ENCODE data around the gene RGS7.
"Not testable (repeated sequence)": the region's sequence is repeated elsewhere in the genome, so short reads cannot be mapped to it uniquely, and the experiment has no call there.

Gene RGS7

DNA sequence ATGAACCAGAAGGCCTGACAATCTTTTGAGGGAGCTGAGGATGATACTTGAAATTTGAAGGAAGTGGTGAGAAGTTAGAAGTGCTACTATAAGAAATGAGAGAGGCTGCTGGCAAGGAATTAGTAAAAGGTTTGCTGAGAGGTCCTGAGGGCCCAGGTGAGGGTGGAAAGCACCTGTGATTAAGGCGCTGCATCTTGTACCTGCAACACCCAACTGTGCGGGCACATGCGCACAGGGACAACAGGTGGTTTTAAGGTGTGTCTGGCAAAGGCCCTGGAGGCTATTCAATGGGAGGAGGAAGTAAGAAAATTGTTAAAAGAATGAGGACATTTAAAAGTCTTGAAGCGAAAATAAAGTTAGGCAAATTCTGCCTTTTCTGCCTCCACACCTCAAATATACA is 349.3 kb downstream of the RGS7 start:
- Histone ChIP-seq H3K27ac (ENCODE audit: low read depth, low read length) (no peak overlapping the region), H3K36me3 (ENCODE audit: control insufficient read depth, insufficient read depth, low read length) (no peaks in the 10 kb centered on the region), H3K9ac (ENCODE audit: low read length) (no peak overlapping the region), H3K4me3 (ENCODE audit: low read length) (no peak overlapping the region), H3K27me3 (ENCODE audit: control insufficient read depth, insufficient read depth, low read length) (no peaks in the 10 kb centered on the region), H3K4me1 (ENCODE audit: control insufficient read depth, insufficient read depth, low read length) (no peaks in the 10 kb centered on the region)

DNA sequence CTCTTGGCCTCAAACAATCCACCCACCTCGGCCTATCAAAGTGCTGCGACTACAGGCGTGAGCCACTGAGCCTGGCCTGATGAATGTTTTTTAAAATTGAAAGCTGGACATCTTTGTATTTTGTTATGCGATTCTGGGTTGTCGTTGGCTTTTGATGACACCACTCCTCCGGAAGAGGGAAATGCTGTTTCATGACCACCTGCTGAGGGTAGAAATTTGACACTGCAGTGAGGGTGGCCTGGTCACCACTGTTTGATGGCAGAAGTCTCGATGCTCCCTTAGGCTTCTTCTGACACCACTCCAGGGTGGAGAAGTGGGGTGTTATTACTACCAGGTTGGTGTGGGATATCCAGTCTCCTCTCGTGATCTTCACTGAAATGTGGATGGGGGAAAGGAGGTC is 357.2 kb downstream of the RGS7 start:
- Histone ChIP-seq H3K4me1 (ENCODE audit: control insufficient read depth, insufficient read depth, low read length) (no peaks in the 10 kb centered on the region), H3K27me3 (ENCODE audit: control insufficient read depth, insufficient read depth, low read length) (no peaks in the 10 kb centered on the region), H3K4me3 (ENCODE audit: low read length) (no peak overlapping the region), H3K27ac (ENCODE audit: low read depth, low read length) (no peak overlapping the region), H3K9ac (ENCODE audit: low read length) (no peak overlapping the region), H3K36me3 (ENCODE audit: control insufficient read depth, insufficient read depth, low read length) (no peaks in the 10 kb centered on the region)

DNA sequence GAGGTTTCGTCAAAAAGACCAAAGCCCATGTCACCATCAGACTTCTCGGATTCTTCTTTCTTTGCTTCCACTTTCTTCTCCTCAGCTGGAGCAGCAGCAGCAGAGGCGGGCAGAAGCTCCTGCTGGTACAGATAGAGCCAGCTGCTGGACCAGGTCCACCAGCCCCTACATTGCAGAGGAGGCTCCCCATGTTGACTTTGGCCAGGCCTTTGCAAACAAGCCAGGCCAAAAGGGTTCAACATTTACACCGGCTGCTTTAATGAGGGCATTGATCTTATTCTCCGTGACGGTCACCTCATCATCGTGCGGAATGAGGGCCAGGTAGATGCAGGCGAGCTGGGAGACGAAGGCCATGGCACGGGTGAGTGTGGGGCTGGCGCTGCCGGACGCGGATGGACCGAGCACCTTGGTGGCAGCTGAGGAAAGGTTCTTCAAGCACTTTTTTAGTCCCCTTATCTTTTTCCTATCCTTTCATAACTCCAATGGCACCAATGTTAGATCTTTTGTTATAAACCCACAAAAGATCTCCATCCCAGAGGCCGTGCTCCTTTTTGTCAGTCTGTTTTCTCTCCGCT is 358.5 kb downstream of the RGS7 start:
- Histone ChIP-seq H3K4me1 (ENCODE audit: control insufficient read depth, insufficient read depth, low read length) (no peaks in the 10 kb centered on the region), H3K36me3 (ENCODE audit: control insufficient read depth, insufficient read depth, low read length) (no peaks in the 10 kb centered on the region), H3K9ac (ENCODE audit: low read length) (no peak overlapping the region), H3K27ac (ENCODE audit: low read depth, low read length) (no peak overlapping the region), H3K4me3 (ENCODE audit: low read length) (no peak overlapping the region), H3K27me3 (ENCODE audit: control insufficient read depth, insufficient read depth, low read length) (no peaks in the 10 kb centered on the region)

- no peak overlapping the region for H3K4me3 ChIP-seq (ENCODE audit: low read length)
- H3K36me3 ChIP-seq (ENCODE audit: control insufficient read depth, insufficient read depth, low read length) = no peaks in the 10 kb centered on the region
- no peak overlapping the region for H3K9ac ChIP-seq (ENCODE audit: low read length)
- no peaks in the 10 kb centered on the region for H3K27me3 ChIP-seq (ENCODE audit: control insufficient read depth, insufficient read depth, low read length)
- no peaks in the 10 kb centered on the region for H3K4me1 ChIP-seq (ENCODE audit: control insufficient read depth, insufficient read depth, low read length)
- no peak overlapping the region for H3K27ac ChIP-seq (ENCODE audit: low read depth, low read length)
Measured at GRCh38 chr1:240998024-240998423, 359.0 kb downstream of the RGS7 start.

GRCh38 chr1:240993004-240993403 is 364.0 kb downstream of the RGS7 start:
- Histone ChIP-seq H3K27me3 (ENCODE audit: control insufficient read depth, insufficient read depth, low read length) (no peaks in the 10 kb centered on the region), H3K9ac (ENCODE audit: low read length) (no peak overlapping the region), H3K36me3 (ENCODE audit: control insufficient read depth, insufficient read depth, low read length) (no peaks in the 10 kb centered on the region), H3K4me1 (ENCODE audit: control insufficient read depth, insufficient read depth, low read length) (no peaks in the 10 kb centered on the region), H3K27ac (ENCODE audit: low read depth, low read length) (no peak overlapping the region), H3K4me3 (ENCODE audit: low read length) (no peak overlapping the region)

DNA sequence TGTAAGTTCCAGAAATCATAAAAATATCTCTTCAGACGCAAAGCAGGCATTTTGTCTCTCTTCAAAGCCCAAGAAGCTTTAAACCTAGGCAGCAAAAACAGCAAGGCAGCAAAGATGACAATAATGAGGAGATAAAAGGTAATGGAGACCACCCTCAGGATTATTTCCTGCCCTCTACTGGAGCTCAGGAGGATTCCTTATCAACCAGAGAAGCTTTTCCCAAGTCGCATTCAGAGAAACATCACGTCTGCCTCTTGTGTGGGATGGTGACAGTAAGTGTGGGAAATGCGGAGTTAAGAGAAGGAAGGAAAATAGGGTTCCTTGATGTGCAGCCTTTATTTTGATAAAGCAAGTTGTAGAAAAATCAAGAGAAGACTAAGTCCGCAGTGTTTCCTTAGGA is 365.8 kb downstream of the RGS7 start:
- Histone ChIP-seq H3K4me3 (ENCODE audit: low read length) (no peak overlapping the region), H3K27ac (ENCODE audit: low read depth, low read length) (no peak overlapping the region), H3K9ac (ENCODE audit: low read length) (no peak overlapping the region), H3K27me3 (ENCODE audit: control insufficient read depth, insufficient read depth, low read length) (no peaks in the 10 kb centered on the region), H3K4me1 (ENCODE audit: control insufficient read depth, insufficient read depth, low read length) (no peaks in the 10 kb centered on the region), H3K36me3 (ENCODE audit: control insufficient read depth, insufficient read depth, low read length) (no peaks in the 10 kb centered on the region)

DNA sequence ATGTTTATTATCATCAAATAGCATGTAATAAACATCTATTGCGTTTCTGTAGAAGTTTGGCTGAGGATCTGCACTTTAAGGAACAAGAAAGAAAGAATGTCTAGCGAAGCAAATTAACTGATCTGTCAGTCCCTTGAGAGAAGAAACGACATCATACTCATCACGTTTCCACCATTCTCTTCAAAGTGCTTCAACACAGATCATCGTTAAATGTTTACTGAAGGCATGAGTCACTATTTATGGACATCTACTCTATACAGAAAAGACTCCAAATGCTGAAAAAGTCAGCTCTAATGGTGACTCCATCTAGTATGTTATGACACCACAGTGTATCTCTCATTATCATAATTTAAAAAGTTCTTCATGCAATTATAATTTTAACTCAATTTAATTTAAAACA is 369.1 kb downstream of the RGS7 start:
- Histone ChIP-seq H3K4me3 (ENCODE audit: low read length) (no peak overlapping the region), H3K4me1 (ENCODE audit: control insufficient read depth, insufficient read depth, low read length) (no peaks in the 10 kb centered on the region), H3K27ac (ENCODE audit: low read depth, low read length) (no peak overlapping the region), H3K36me3 (ENCODE audit: control insufficient read depth, insufficient read depth, low read length) (no peaks in the 10 kb centered on the region), H3K27me3 (ENCODE audit: control insufficient read depth, insufficient read depth, low read length) (no peaks in the 10 kb centered on the region), H3K9ac (ENCODE audit: low read length) (no peak overlapping the region)

GRCh38 chr1:240985081-240985480 is 371.9 kb downstream of the RGS7 start:
- H3K9ac ChIP-seq (ENCODE audit: low read length) = no peak overlapping the region
- H3K27ac ChIP-seq (ENCODE audit: low read depth, low read length) = no peak overlapping the region
- H3K4me1 ChIP-seq (ENCODE audit: control insufficient read depth, insufficient read depth, low read length) = no peaks in the 10 kb centered on the region
- H3K4me3 ChIP-seq (ENCODE audit: low read length) = no peak overlapping the region
- no peaks in the 10 kb centered on the region for H3K27me3 ChIP-seq (ENCODE audit: control insufficient read depth, insufficient read depth, low read length)
- H3K36me3 ChIP-seq (ENCODE audit: control insufficient read depth, insufficient read depth, low read length) = no peaks in the 10 kb centered on the region

DNA sequence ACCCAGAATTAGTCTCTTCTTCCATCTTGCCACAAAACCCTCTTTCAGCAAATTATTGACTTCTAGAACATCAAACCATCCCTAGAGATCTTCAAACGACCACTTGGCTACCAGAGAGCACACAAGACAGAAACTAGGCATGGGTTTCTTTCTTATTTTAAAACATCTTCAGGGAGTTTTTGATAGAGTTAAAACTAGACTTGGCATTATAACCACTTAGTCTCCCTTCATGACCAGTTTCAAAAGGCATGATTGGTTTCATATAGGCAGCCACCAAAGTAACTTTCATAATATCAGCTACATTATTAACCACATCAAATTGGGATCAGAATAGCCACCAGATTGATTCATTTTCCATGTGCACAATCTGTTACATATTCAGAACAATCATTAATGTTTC is 376.7 kb downstream of the RGS7 start:
- Histone ChIP-seq H3K27ac (ENCODE audit: low read depth, low read length) (no peak overlapping the region), H3K36me3 (ENCODE audit: control insufficient read depth, insufficient read depth, low read length) (no peaks in the 10 kb centered on the region), H3K9ac (ENCODE audit: low read length) (no peak overlapping the region), H3K4me1 (ENCODE audit: control insufficient read depth, insufficient read depth, low read length) (no peaks in the 10 kb centered on the region), H3K4me3 (ENCODE audit: low read length) (no peak overlapping the region), H3K27me3 (ENCODE audit: control insufficient read depth, insufficient read depth, low read length) (no peaks in the 10 kb centered on the region)

GRCh38 chr1:240976685-240977084 is 380.3 kb downstream of the RGS7 start:
- Histone ChIP-seq H3K27me3 (ENCODE audit: control insufficient read depth, insufficient read depth, low read length) (no peaks in the 10 kb centered on the region), H3K4me1 (ENCODE audit: control insufficient read depth, insufficient read depth, low read length) (no peaks in the 10 kb centered on the region), H3K9ac (ENCODE audit: low read length) (no peak overlapping the region), H3K27ac (ENCODE audit: low read depth, low read length) (no peak overlapping the region), H3K4me3 (ENCODE audit: low read length) (no peak overlapping the region), H3K36me3 (ENCODE audit: control insufficient read depth, insufficient read depth, low read length) (no peaks in the 10 kb centered on the region)

- H3K27me3 ChIP-seq (ENCODE audit: control insufficient read depth, insufficient read depth, low read length) = no peaks in the 10 kb centered on the region
- no peak overlapping the region for H3K9ac ChIP-seq (ENCODE audit: low read length)
- H3K4me3 ChIP-seq (ENCODE audit: low read length) = no peak overlapping the region
- H3K36me3 ChIP-seq (ENCODE audit: control insufficient read depth, insufficient read depth, low read length) = no peaks in the 10 kb centered on the region
- no peak overlapping the region for H3K27ac ChIP-seq (ENCODE audit: low read depth, low read length)
- no peaks in the 10 kb centered on the region for H3K4me1 ChIP-seq (ENCODE audit: control insufficient read depth, insufficient read depth, low read length)
Measured at GRCh38 chr1:240973875-240974274, 383.1 kb downstream of the RGS7 start.

DNA sequence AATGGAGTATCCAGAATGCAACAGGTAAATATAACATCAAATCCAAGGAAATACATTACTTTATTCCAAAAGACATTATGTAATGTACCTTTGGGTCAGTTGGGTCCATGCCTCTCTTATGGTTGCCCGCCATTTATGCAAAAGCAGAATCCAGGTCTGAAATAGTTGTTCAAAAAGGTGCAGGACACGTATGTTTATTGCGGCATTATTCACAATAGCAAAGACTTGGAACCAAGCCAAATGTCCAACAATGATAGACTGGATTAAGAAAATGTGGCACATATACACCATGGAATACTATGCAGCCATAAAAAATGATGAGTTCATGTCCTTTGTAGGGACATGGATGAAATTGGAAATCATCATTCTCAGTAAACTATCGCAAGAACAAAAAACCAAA is 384.9 kb downstream of the RGS7 start:
- not testable (repeated sequence) for H3K36me3 ChIP-seq (ENCODE audit: control insufficient read depth, insufficient read depth, low read length); H3K9ac ChIP-seq (ENCODE audit: low read length); H3K27ac ChIP-seq (ENCODE audit: low read depth, low read length); H3K27me3 ChIP-seq (ENCODE audit: control insufficient read depth, insufficient read depth, low read length); H3K4me3 ChIP-seq (ENCODE audit: low read length); H3K4me1 ChIP-seq (ENCODE audit: control insufficient read depth, insufficient read depth, low read length)

- Histone ChIP-seq H3K27ac (ENCODE audit: low read depth, low read length) (no peak overlapping the region), H3K4me1 (ENCODE audit: control insufficient read depth, insufficient read depth, low read length) (no peaks in the 10 kb centered on the region), H3K27me3 (ENCODE audit: control insufficient read depth, insufficient read depth, low read length) (no peaks in the 10 kb centered on the region), H3K9ac (ENCODE audit: low read length) (no peak overlapping the region), H3K4me3 (ENCODE audit: low read length) (no peak overlapping the region), H3K36me3 (ENCODE audit: control insufficient read depth, insufficient read depth, low read length) (no peaks in the 10 kb centered on the region)
Measured at GRCh38 chr1:240970253-240970652, 386.8 kb downstream of the RGS7 start.

All from rectal smooth muscle tissue (tissue), 1 donor.